GM19025 (cell line): ENCODE measurements around the gene OCIAD2.
A peak's percentile ranks its signal among the peaks of the same experiment; 100 is the strongest.
"Not testable (repeated sequence)": the region's sequence is repeated elsewhere in the genome, so short reads cannot be mapped to it uniquely, and the experiment has no call there.

ENCODE experiments used
- ATAC-seq: cut with Tn5 transposase; IDR thresholded peaks from one replicate; pipeline ENCODE4 v1.9.1; 2021; ENCODE audit warnings: mild to moderate bottlenecking, low read depth, moderate library complexity; ENCODE audit not compliant: unreplicated experiment

OCIAD2 gene

GRCh38 chr4:48906206-48907173, at the start of gene OCIAD2:
OCIAD2 (minus strand) TSS chr4:48906774; CDS start chr4:48904549, 2,225 bp downstream.
- ATAC-seq, result peak; percentile 95

GRCh38 chr4:48954314-48954713, 47.7 kb upstream of the OCIAD2 start:
- ATAC-seq, result no peak

- no peak for ATAC-seq
Measured at GRCh38 chr4:48949518-48950219, 43.1 kb upstream of the OCIAD2 start.

GRCh38 chr4:48949086-48949485, 42.5 kb upstream of the OCIAD2 start:
- ATAC-seq, result no peak

GRCh38 chr4:48947731-48948130, 41.2 kb upstream of the OCIAD2 start:
- ATAC-seq, result no peak

DNA sequence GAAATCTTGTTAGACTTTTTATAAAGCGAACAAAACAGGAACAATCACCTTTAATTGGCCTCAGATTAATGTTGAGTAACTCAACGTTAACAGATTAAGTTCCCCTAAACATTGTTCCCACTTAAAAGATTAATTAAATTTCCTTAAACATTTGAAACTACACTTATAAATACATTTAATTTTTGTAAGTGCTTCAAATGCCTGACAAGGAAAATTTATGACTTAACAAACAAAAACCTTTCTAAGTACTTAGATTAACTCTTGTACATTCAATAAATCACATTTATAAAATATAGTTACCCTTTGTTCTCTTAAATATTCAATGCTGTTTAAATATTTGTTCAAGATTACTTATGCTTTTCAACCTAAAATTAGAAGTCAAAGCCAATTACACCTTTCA, 39.4 kb upstream of the OCIAD2 start:
- no peak for ATAC-seq

DNA sequence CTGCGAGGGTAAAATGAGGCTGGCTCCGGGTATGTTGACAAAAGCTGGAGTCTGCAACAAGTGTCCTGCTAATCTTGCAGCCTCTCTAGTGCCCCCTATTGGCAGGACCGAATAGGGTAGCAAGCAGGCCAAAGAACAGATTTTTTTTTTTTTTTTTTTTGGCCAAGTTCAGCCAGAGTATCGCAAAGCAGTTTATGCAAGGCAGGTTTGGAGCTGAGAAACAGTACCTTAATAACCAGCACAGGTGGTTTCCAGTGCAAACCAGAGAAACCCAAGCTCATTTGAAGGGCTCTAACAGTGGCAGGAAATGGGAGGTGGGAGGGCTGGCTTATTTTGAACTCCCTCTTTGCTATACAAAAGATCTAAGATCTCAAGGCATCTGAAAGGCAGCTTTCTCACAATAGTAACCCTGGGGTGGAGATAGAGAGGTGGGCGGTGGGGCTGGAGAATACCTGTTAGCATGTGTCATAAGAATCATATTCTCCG, 38.2 kb upstream of the OCIAD2 start:
- ATAC-seq, result no peak

- ATAC-seq, result no peak
Measured at GRCh38 chr4:48944252-48944651, 37.7 kb upstream of the OCIAD2 start.

DNA sequence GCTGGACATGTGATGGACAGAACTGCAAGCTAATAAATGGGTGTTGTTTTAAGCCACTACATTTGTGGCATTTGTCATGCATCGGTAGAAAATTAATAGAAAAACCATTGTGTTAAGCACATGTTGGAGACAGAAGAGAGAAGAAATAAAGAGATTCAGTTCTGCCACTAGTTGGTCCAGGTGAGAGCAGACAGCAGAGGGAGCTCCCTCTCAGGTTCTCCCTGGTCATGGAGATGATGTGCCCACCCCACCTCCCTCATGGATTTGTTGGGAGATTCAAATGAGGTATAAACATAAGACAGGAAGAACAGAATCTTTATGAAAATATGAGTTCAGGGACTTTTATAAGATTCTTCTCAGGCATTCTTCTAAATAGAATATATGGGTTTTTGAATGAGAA, 36.8 kb upstream of the OCIAD2 start:
- ATAC-seq, result no peak

DNA sequence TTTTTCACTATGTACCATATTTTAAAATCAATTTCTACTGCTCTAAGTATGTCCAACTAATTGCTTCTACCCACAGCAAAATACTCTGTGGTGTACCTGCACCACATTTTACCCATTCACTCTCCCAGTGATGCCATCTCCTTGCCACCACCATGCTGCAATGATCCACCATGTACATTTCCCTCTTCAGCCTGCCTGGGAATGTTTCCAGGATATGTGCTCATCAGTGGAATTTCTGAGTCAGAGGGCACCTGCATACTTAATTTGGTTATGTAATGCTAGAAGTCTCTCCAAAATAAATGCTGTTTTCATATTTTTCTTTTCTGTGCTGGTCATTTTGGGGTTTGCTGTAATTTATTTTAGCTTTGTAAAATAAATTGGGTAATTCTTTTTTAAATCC, 33.2 kb upstream of the OCIAD2 start:
- ATAC-seq, result no peak

DNA sequence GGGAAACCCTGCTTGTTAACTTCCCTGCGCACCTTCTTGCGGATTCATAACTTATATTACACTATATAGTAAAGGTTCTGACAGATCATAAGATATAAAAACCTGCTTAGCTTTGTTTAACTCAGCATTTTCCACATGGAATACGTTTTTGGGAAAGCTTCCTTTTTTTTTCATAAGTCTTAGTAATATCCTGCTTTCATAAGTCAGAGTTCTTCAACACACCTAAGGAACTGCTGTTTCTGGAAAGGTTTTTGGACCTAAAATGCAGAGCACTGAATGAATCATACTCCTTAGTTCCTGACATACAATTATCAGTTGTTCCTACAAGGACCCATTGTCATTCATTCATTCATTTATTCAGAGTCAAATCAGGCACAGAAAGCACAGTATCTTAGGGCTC, 32.3 kb upstream of the OCIAD2 start:
- ATAC-seq, result no peak

- ATAC-seq, result no peak
Measured at GRCh38 chr4:48937033-48937432, 30.5 kb upstream of the OCIAD2 start.

- no peak for ATAC-seq
Measured at GRCh38 chr4:48931459-48931858, 24.9 kb upstream of the OCIAD2 start.

- no peak for ATAC-seq
Measured at GRCh38 chr4:48930654-48931053, 24.1 kb upstream of the OCIAD2 start.

- ATAC-seq, result no peak
Measured at GRCh38 chr4:48924416-48924815, 17.8 kb upstream of the OCIAD2 start.

- ATAC-seq, result not testable (repeated sequence)
Measured at GRCh38 chr4:48923065-48923464, 16.5 kb upstream of the OCIAD2 start.

DNA sequence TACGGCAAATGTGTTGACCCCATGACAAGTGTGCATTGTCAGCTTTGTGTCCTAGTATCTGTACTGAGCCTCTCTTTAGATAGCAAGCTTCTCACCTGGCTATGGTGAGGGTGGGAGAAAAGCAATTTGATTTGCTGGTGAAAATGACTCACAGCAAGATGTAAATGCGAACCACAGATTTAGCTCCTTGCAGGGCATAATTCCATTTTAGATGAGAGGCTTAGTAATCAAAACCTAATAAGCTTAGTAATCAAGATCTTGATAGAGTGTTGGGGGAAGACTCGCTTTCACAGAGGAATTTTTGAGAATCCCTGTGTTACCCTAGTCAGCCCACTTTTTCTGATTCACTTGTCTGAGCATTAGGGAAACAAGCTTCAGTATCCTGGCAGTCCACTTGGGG, 7.7 kb upstream of the OCIAD2 start:
- no peak for ATAC-seq

- ATAC-seq, result no peak
Measured at GRCh38 chr4:48913346-48913745, 6.8 kb upstream of the OCIAD2 start.

DNA sequence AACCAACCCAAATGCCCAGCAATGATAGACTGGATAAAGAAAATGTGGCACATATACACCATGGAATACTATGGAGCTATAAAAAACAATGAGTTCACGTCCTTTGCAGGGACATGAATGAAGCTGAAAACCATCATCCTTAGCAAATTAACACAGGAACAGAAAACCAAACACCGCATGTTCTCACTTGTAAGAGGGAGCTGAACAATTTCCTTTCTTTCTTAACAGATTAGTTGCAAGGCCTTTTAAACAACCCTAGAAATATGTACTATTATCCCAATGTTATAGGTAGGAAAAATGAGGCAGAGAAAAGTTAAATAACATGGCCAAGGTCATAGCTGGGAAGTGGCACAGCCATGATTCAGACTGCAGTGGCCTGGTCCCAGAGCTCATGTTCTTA, 5.8 kb upstream of the OCIAD2 start:
- no peak for ATAC-seq

DNA sequence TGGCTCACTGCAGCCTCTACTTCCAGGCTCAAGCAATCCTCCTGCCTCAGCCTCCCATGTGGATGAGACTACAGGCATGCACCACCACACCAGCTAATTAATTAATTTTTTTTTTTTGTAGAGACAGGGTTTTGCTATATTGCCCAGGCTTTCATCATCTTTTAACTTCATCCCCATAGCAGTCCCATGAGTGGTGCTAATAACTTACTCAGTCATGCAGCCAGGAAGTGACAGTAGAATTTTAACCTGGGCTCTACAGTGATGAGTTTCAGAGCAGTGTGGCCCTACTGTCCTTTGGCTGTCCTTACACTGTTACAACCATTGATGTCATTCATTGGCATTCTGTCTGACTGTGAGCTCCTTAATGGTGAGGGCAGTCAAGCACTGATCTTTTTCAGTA, 3.9 kb upstream of the OCIAD2 start:
- no peak for ATAC-seq

- no peak for ATAC-seq
Measured at GRCh38 chr4:48909697-48910096, 3.1 kb upstream of the OCIAD2 start.

- ATAC-seq, result no peak
Measured at GRCh38 chr4:48908687-48909086, 2.1 kb upstream of the OCIAD2 start.
